Esophagus squamous epithelium (tissue), 4 donors: ENCODE data around the gene GJA9.

Source experiments
- CTCF ChIP-seq, 6 experiments: fragments of 450-650 bp in 4 of 6; fragments of 200-600 bp in 2 of 6; sonication (generic) in 2 of 6; IDR thresholded peaks; one replicate each; pipeline ENCODE4 v1.5.1; 2016 to 2019; ENCODE audit warnings: antibody characterized with exemption in 6 of 6, mild to moderate bottlenecking in 4 of 6, moderate library complexity in 4 of 6
- POLR2A ChIP-seq, 4 donors: fragments of 450-650 bp; IDR thresholded peaks; one replicate each; pipeline ENCODE4 v1.6.1; 2017; ENCODE audit warnings: antibody characterized with exemption in 4 of 4, mild to moderate bottlenecking in 4 of 4, moderate library complexity in 3 of 4

GRCh38 chr1:38898653-38899230 lies 17.4 kb upstream of the GJA9 start:
- no peak for TF ChIP-seq POLR2A (IDR thresholded peaks at IDR 0.05)
- TF ChIP-seq CTCF (IDR thresholded peaks at IDR 0.05): no peak
